PC-3 (cell line): Measurements from ENCODE around the gene CDH4. TPM values are rescaled to one million over a fixed set of nuclear protein-coding genes. Genes with fewer than 3 reads are reported as not detected.

Experiments used
- ATAC-seq: fragments of 200-7000 bp; cut with Tn5 transposase; 2 replicates; pipeline ENCODE4 v1.9.1; 2020; ENCODE audit warnings: mild to moderate bottlenecking, moderate library complexity
- BruUV-seq: library from RNA; stranded (reverse); fragments of 400-500 nt; replicated peaks from 2 replicates; lab custom pipeline; 2021; lab: Mats Ljungman, UMichigan
- CTCF ChIA-PET: fragments of 300-600 bp; sonication (Branson Sonifier 250); formaldehyde crosslinking; loops from one replicate; lab custom pipeline; 2022; ENCODE audit warnings: antibody characterized with exemption; lab: Charles Lee
- POLR2A ChIA-PET: fragments of 300-600 bp; sonication (Branson Sonifier 250); formaldehyde crosslinking; loops from one replicate; lab custom pipeline; 2022; ENCODE audit warnings: antibody characterized with exemption; ENCODE audit not compliant: unreplicated experiment; lab: Charles Lee
- DNase-seq: peaks from one replicate; pipeline ENCODE4 v3.0.0-alpha.2; 2015
- H2AFZ ChIP-seq: fragments of 300-600 bp; sonication (generic); 2 replicates; pipeline ENCODE4 v1.6.0; 2016; ENCODE audit warnings: antibody characterized with exemption, low read length
- H3F3A ChIP-seq: fragments of 300-600 bp; sonication (generic); one replicate; pipeline ENCODE4 v1.6.0; 2017; ENCODE audit warnings: antibody characterized with exemption, low read length, control low read depth, mild to moderate bottlenecking; ENCODE audit not compliant: unreplicated experiment
- H3K27ac ChIP-seq: fragments of 300-600 bp; sonication (generic); 2 replicates; pipeline ENCODE4 v1.5.1; 2016; ENCODE audit warnings: mild to moderate bottlenecking, low read length
- H3K27me3 ChIP-seq: fragments of 300-600 bp; sonication (generic); 2 replicates; pipeline ENCODE4 v1.6.1; 2016; ENCODE audit warnings: low read length, mixed read lengths
- H3K36me3 ChIP-seq: fragments of 300-600 bp; sonication (generic); 2 replicates; pipeline ENCODE4 v1.6.1; 2016; ENCODE audit warnings: low read depth, mixed run types, low read length, mixed read lengths
- H3K4me1 ChIP-seq: fragments of 300-600 bp; sonication (generic); 2 replicates; pipeline ENCODE4 v1.5.1; 2016; ENCODE audit warnings: low read length; ENCODE audit not compliant: insufficient read depth
- H3K4me2 ChIP-seq: fragments of 300-600 bp; sonication (generic); 2 replicates; pipeline ENCODE4 v1.6.0; 2016; ENCODE audit warnings: low read length
- H3K4me3 ChIP-seq: fragments of 300-600 bp; sonication (generic); 2 replicates; pipeline ENCODE4 v1.5.1; 2016; ENCODE audit warnings: mild to moderate bottlenecking, low read length, mixed read lengths
- H3K79me2 ChIP-seq: fragments of 300-600 bp; sonication (generic); 2 replicates; pipeline ENCODE4 v1.6.1; 2017; ENCODE audit warnings: low read length, mixed read lengths
- H3K9ac ChIP-seq: fragments of 300-600 bp; sonication (generic); 2 replicates; pipeline ENCODE4 v1.6.0; 2016; ENCODE audit warnings: mild to moderate bottlenecking, low read length
- H3K9me2 ChIP-seq: fragments of 300-600 bp; sonication (generic); replicated peaks from 2 replicates; pipeline ENCODE4 v1.6.1; 2016; ENCODE audit warnings: mixed run types, low read length, mixed read lengths
- H3K9me3 ChIP-seq: fragments of 300-600 bp; sonication (generic); 2 replicates; pipeline ENCODE4 v1.6.1; 2016; ENCODE audit warnings: low read length, mixed read lengths
- H4K20me1 ChIP-seq: fragments of 300-600 bp; sonication (generic); 2 replicates; pipeline ENCODE4 v1.6.1; 2016; ENCODE audit warnings: low read length, mixed read lengths
- EZH2 ChIP-seq: fragments of 300-600 bp; sonication (generic); IDR thresholded peaks from one replicate; pipeline ENCODE4 v1.6.1; 2017; ENCODE audit warnings: antibody characterized with exemption, mild to moderate bottlenecking, low read length; ENCODE audit not compliant: unreplicated experiment
- EZH2phosphoT487 ChIP-seq: fragments of 300-600 bp; sonication (generic); IDR thresholded peaks from 2 replicates; pipeline ENCODE4 v1.6.1; 2018; ENCODE audit warnings: mild to moderate bottlenecking, antibody characterized with exemption, low read length, borderline replicate concordance
- intact Hi-C: fragments of 100-400 bp; cut with micrococcal nuclease; formaldehyde crosslinking; loops from 2 replicates; pipeline ENCODE4 v1.9.0; 2023
- total RNA-seq: library from RNA; depleted of rRNA; stranded (reverse); fragments of >200 nt; gene quantifications from 2 replicates; pipeline ENCODE4 v1.2.3, GENCODE V29; 2014
- TF ChIP-seq, protein P1 (sequence below): fragments of 300-600 bp; sonication (generic); conservative IDR thresholded peaks from 2 replicates; pipeline ENCODE4 v1.5.1; 2017; ENCODE audit warnings: antibody characterized with exemption, low read depth, mild to moderate bottlenecking, low read length

CDH4 gene
- total RNA-seq, 1 experiment from 2014 or later, result not detected

DNA sequence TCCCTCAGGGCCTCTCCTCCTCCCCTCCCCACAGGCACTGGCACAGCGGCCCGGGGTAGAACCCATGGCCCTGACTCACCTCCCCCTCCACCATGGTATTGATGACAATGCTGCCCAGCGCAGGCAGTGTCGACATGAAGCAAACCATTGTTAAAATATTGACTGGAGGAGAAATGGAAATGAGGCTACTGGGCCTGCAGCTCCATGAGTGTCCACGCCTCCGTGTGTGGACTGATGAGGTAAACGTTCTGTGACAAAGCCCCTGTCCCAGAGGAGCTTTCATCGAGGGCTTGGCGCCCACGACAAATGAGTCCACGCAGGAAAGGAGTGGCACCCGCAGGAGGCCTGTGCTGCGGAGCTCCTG is 410.9 kb downstream of the CDH4 start:
- Histone ChIP-seq H3K27ac (no peak overlapping the region), H3F3A (no peaks in the 10 kb centered on the region), H3K9me2 (no peaks in the 10 kb centered on the region), H2AFZ (no peak overlapping the region), H3K4me2 (no peak overlapping the region), H3K4me1 (no peaks in the 10 kb centered on the region), H3K9me3 (no peaks in the 10 kb centered on the region), H3K79me2 (no peaks in the 10 kb centered on the region), H4K20me1 (no peaks in the 10 kb centered on the region), H3K36me3 (no peaks in the 10 kb centered on the region), H3K4me3 (no peak overlapping the region), H3K27me3 (peaks cover 93% of the 10 kb centered on the region), H3K9ac (no peak overlapping the region)
- no peak for ATAC-seq
- CTCF ChIA-PET, result no interaction called here
- intact Hi-C loops, result no loop called here
- no TSS peak for BruUV-seq
- DNase-seq, result no peak
- TF ChIP-seq EZH2 (no peak), EZH2phosphoT487 (no peak)
- TF ChIP-seq, protein P1, sequence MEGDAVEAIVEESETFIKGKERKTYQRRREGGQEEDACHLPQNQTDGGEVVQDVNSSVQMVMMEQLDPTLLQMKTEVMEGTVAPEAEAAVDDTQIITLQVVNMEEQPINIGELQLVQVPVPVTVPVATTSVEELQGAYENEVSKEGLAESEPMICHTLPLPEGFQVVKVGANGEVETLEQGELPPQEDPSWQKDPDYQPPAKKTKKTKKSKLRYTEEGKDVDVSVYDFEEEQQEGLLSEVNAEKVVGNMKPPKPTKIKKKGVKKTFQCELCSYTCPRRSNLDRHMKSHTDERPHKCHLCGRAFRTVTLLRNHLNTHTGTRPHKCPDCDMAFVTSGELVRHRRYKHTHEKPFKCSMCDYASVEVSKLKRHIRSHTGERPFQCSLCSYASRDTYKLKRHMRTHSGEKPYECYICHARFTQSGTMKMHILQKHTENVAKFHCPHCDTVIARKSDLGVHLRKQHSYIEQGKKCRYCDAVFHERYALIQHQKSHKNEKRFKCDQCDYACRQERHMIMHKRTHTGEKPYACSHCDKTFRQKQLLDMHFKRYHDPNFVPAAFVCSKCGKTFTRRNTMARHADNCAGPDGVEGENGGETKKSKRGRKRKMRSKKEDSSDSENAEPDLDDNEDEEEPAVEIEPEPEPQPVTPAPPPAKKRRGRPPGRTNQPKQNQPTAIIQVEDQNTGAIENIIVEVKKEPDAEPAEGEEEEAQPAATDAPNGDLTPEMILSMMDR, result no peak
- POLR2A ChIA-PET, result no interaction called here

DNA sequence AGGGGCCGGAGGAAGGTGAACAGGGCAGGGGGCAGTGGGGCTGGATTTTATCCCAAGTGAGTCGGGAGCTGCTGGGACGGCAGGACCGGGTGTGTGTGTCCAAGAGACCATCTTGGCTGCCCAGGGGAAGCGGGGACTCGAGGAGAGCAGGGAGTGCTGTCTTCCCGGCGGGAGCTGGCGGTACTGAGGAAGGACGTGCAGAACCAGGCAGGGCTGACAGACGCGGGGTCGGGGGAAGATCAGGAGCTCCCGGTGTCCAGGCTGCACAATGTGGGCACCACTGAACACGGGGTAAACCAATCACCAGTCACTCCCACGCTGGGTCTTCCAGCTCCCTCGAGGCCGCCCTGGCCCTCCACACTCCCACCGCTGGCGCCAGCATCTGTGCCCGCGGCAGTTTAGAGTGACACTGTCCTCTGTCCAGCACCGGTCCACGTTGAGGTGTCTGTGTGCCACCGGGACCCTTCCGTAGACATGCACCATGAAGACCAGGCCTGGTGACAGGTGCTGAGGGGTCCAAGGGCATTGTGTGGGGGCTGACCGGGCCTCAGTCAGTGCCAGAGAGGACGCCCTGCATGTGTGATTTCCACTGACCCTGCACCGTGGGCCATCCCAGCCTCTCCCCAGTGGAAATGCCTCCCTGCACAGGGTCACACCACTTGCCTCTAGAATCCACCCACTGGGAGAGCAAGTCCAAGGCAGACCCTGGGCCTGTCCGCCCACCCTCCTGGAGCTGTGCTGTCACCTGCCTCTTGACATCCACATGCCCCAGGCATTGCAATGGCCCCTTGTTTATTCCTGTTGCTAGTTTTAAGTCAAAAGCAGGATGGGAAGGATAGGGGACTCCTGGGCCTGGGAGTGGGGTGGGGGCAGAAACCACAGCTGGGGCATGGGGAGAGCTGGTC is 411.7 kb downstream of the CDH4 start:
- BruUV-seq, result no TSS peak
- H3K27ac ChIP-seq, result no peak overlapping the region
- H3K4me3 ChIP-seq, result no peak overlapping the region
- no peaks in the 10 kb centered on the region for H3K9me2 ChIP-seq
- TF ChIP-seq EZH2, result no peak
- peaks cover 93% of the 10 kb centered on the region for H3K27me3 ChIP-seq
- H3K36me3 ChIP-seq, result no peaks in the 10 kb centered on the region
- intact Hi-C loops, result no loop called here
- H3K4me2 ChIP-seq, result no peak overlapping the region
- H3K9ac ChIP-seq, result no peak overlapping the region
- no peak overlapping the region for H2AFZ ChIP-seq
- CTCF ChIA-PET, result no interaction called here
- H3K9me3 ChIP-seq, result no peaks in the 10 kb centered on the region
- no peaks in the 10 kb centered on the region for H4K20me1 ChIP-seq
- H3K79me2 ChIP-seq, result no peaks in the 10 kb centered on the region
- POLR2A ChIA-PET, result no interaction called here
- no peak for ATAC-seq
- H3F3A ChIP-seq, result no peaks in the 10 kb centered on the region
- DNase-seq, result no peak
- H3K4me1 ChIP-seq, result no peaks in the 10 kb centered on the region

DNA sequence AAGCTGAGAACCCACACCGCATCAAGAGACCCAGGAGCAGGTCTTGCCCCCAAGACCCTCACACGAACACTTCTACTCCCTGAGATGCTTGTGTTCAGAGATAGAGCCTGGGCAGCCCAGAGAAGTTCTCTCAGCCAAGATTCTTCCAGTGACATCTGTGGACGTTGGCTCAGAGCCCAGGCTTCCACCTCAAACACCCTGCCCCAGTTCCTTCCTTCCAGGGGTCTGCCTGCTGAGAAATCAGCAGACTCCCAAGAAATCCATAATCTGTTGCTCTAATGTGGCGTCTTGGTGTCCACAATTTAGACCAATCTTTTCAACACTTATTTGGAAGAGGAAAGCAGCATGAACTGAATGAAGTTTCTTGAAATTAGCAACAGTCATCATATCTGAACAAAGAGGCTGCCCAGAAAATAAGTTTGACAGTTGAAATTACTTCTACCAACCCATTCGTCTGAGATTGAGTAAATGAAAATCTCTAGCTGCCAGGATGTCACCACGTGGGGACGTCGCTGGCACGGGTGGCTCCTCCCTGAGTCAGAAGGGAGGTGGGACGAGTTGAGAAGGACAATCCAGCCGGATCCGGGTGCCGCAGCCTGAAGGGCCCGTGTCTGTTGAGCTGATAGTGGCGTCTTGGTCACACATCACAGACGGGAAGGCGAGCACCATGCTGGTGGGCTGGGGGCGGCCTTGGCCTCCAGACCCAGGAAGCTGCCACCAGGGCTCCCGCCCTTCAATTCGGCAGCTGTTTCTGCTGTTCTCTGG is 412.7 kb downstream of the CDH4 start:
- no peak for ATAC-seq
- DNase-seq, result no peak
- Histone ChIP-seq H3K4me3 (no peak overlapping the region), H3F3A (no peaks in the 10 kb centered on the region), H3K79me2 (no peaks in the 10 kb centered on the region), H4K20me1 (no peaks in the 10 kb centered on the region), H3K9me2 (no peaks in the 10 kb centered on the region), H3K27me3 (peaks cover 98% of the 10 kb centered on the region), H3K27ac (no peak overlapping the region), H3K4me2 (no peak overlapping the region), H3K9me3 (no peaks in the 10 kb centered on the region), H2AFZ (no peak overlapping the region), H3K4me1 (no peaks in the 10 kb centered on the region), H3K9ac (no peak overlapping the region), H3K36me3 (no peaks in the 10 kb centered on the region)
- CTCF ChIA-PET, result no interaction called here
- BruUV-seq, result no TSS peak
- intact Hi-C loops, result no loop called here
- POLR2A ChIA-PET, result no interaction called here
- TF ChIP-seq EZH2phosphoT487 (no peak), EZH2 (no peak)
- TF ChIP-seq, protein P1, result no peak
